Measurements from ENCODE around the gene VCPKMT. TPM values are rescaled to one million over a fixed set of nuclear protein-coding genes. Genes with fewer than 3 reads are reported as not detected.
A peak's percentile ranks its signal among the peaks of the same experiment; 100 is the strongest.
"Not testable (repeated sequence)": the region's sequence is repeated elsewhere in the genome, so short reads cannot be mapped to it uniquely, and the experiment has no call there.

The VCPKMT gene
- total RNA-seq, 2 experiments from 2014 or later, result 30.4 to 32.4 TPM

- Histone ChIP-seq H3K27ac (ENCODE audit: low read depth in 1 of 2, low read length in 2 of 2) (peak overlapping the region; percentile 96 to 97), H3K36me3 (ENCODE audit: insufficient read depth, low read length) (no peaks in the 10 kb centered on the region), H3K27me3 (ENCODE audit: control insufficient read depth in 1 of 2, insufficient read depth in 2 of 2, low read length in 2 of 2) (no peaks in the 10 kb centered on the region), H3K4me1 (ENCODE audit: insufficient read depth, low read length) (peaks cover 65% of the 10 kb centered on the region), H3K4me3 (ENCODE audit: low read length) (peak overlapping the region; percentile 44), H3K9me3 (ENCODE audit: control insufficient read depth in 1 of 2, insufficient read depth in 1 of 2, low read length in 2 of 2) (no peaks in the 10 kb centered on the region)
- CTCF ChIA-PET, result interaction anchor here (1.0 to 3.8 kb wide), 10 partner anchors 9 to 229 kb away, joined by 3 to 26 read pairs (median 8); partner anchors contain the start of gene NEMF
- Mint-ChIP-seq H3K4me3 (peak overlapping the region; percentile 32), H3K27me3 (no peaks in the 10 kb centered on the region), H3K27ac (peak overlapping the region; percentile 93), H3K4me1 (ENCODE audit: low read depth) (peaks cover 66% of the 10 kb centered on the region), H3K36me3 (ENCODE audit: low read depth) (no peaks in the 10 kb centered on the region), H3K9me3 (no peaks in the 10 kb centered on the region)
- POLR2A ChIA-PET, result interaction anchor here (0.8 to 3.6 kb wide), 27 partner anchors 11 to 496 kb away, joined by 3 to 83 read pairs (median 5); partner anchors contain the start of genes ARF6, NEMF, RPS29 and VCPKMT
- intact Hi-C loops (cut with DNase I, micrococcal nuclease), result loop anchor here in 1 of 2 experiments (2.0 to 5.0 kb wide), 5 partner anchors 22 to 190 kb away; partner anchors contain the start of gene ARF6
- no peak for TF ChIP-seq CTCF (IDR thresholded peaks at IDR 0.05)
- ATAC-seq (ENCODE audit: poor library complexity), result peak; percentile 61
- peak in 12 of 14 experiments; percentile 40 to 87 (median 64) for DNase-seq
Observed at GRCh38 chr14:50082308-50082742, 34.0 kb downstream of the VCPKMT start.

- H3K4me3 Mint-ChIP-seq; H3K36me3 ChIP-seq (ENCODE audit: insufficient read depth, low read length); H3K4me3 ChIP-seq (ENCODE audit: low read length); H3K36me3 Mint-ChIP-seq (ENCODE audit: low read depth); DNase-seq; H3K27me3 ChIP-seq (ENCODE audit: control insufficient read depth in 1 of 2, insufficient read depth in 2 of 2, low read length in 2 of 2); H3K27ac Mint-ChIP-seq; intact Hi-C loops (cut with DNase I, micrococcal nuclease); CTCF ChIA-PET; H3K27me3 Mint-ChIP-seq; H3K9me3 ChIP-seq (ENCODE audit: control insufficient read depth in 1 of 2, insufficient read depth in 1 of 2, low read length in 2 of 2); ATAC-seq (ENCODE audit: poor library complexity); H3K27ac ChIP-seq (ENCODE audit: low read depth in 1 of 2, low read length in 2 of 2); H3K9me3 Mint-ChIP-seq; POLR2A ChIA-PET: not testable (repeated sequence)
- peaks cover 53% of the 10 kb centered on the region for H3K4me1 Mint-ChIP-seq (ENCODE audit: low read depth)
- H3K4me1 ChIP-seq (ENCODE audit: insufficient read depth, low read length), result peaks cover 40% of the 10 kb centered on the region
Observed at GRCh38 chr14:50079103-50079502, 37.3 kb downstream of the VCPKMT start.

GRCh38 chr14:50073663-50074062, 42.7 kb downstream of the VCPKMT start:
- H3K36me3 Mint-ChIP-seq (ENCODE audit: low read depth); CTCF ChIA-PET; H3K4me3 Mint-ChIP-seq; H3K9me3 ChIP-seq (ENCODE audit: control insufficient read depth in 1 of 2, insufficient read depth in 1 of 2, low read length in 2 of 2); H3K27ac ChIP-seq (ENCODE audit: low read depth in 1 of 2, low read length in 2 of 2); ATAC-seq (ENCODE audit: poor library complexity); intact Hi-C loops (cut with DNase I, micrococcal nuclease); POLR2A ChIA-PET; H3K27ac Mint-ChIP-seq; H3K4me1 ChIP-seq (ENCODE audit: insufficient read depth, low read length); H3K9me3 Mint-ChIP-seq; DNase-seq; H3K27me3 ChIP-seq (ENCODE audit: control insufficient read depth in 1 of 2, insufficient read depth in 2 of 2, low read length in 2 of 2); H3K4me3 ChIP-seq (ENCODE audit: low read length); H3K27me3 Mint-ChIP-seq; H3K36me3 ChIP-seq (ENCODE audit: insufficient read depth, low read length): not testable (repeated sequence)
- H3K4me1 Mint-ChIP-seq (ENCODE audit: low read depth), result peaks cover 33% of the 10 kb centered on the region

- no peaks in the 10 kb centered on the region for H3K9me3 ChIP-seq (ENCODE audit: control insufficient read depth in 1 of 2, insufficient read depth in 1 of 2, low read length in 2 of 2)
- Mint-ChIP-seq H3K4me1 (ENCODE audit: low read depth) (peaks cover 35% of the 10 kb centered on the region), H3K27me3 (no peaks in the 10 kb centered on the region), H3K36me3 (ENCODE audit: low read depth) (peaks cover 4% of the 10 kb centered on the region), H3K9me3 (no peaks in the 10 kb centered on the region), H3K27ac (no peak overlapping the region), H3K4me3 (no peak overlapping the region)
- intact Hi-C loops (cut with DNase I, micrococcal nuclease), result no loop called here
- DNase-seq (no peak), ATAC-seq (ENCODE audit: poor library complexity) (no peak)
- no peaks in the 10 kb centered on the region for H3K4me1 ChIP-seq (ENCODE audit: insufficient read depth, low read length)
- H3K4me3 ChIP-seq (ENCODE audit: low read length), result no peak overlapping the region
- ChIA-PET POLR2A (no interaction called here), CTCF (interaction anchor here (1.2 kb wide), 1 partner anchor 25 kb away, joined by 3 read pairs; no protein-coding TSS in a partner anchor)
- no peaks in the 10 kb centered on the region for H3K36me3 ChIP-seq (ENCODE audit: insufficient read depth, low read length)
- no peak overlapping the region for H3K27ac ChIP-seq (ENCODE audit: low read depth in 1 of 2, low read length in 2 of 2)
- TF ChIP-seq CTCF (IDR thresholded peaks at IDR 0.05), result no peak
- no peaks in the 10 kb centered on the region for H3K27me3 ChIP-seq (ENCODE audit: control insufficient read depth in 1 of 2, insufficient read depth in 2 of 2, low read length in 2 of 2)
Observed at GRCh38 chr14:50072395-50072794, 44.0 kb downstream of the VCPKMT start.

Data from CD4-positive, alpha-beta T cell (primary cell).